Caco-2 (cell line): ENCODE results near the gene ITGAD. TPM values are rescaled to one million over a fixed set of nuclear protein-coding genes. Genes with fewer than 3 reads are reported as not detected.

Source experiments
- BruUV-seq: library from RNA; stranded (reverse); fragments of 400-500 nt; replicated peaks from 2 replicates; lab custom pipeline; 2021; lab: Mats Ljungman, UMichigan
- CTCF ChIA-PET: fragments of 300-600 bp; sonication (Branson Sonifier 250); formaldehyde crosslinking; loops from one replicate; lab custom pipeline; 2022; ENCODE audit warnings: antibody characterized with exemption; lab: Charles Lee
- POLR2A ChIA-PET: fragments of 300-600 bp; sonication (Branson Sonifier 250); formaldehyde crosslinking; loops from one replicate; lab custom pipeline; 2022; ENCODE audit warnings: antibody characterized with exemption; lab: Charles Lee
- DNase-seq, 2 experiments: peaks; one replicate each; pipeline versions ENCODE4 v3.0.0 to v3.0.0-alpha.2; 2020 to 2022
- H3K27me3 ChIP-seq: replicated peaks from 2 replicates; pipeline ENCODE4 v1.6.0; 2011; ENCODE audit warnings: low read length; ENCODE audit not compliant: control insufficient read depth, insufficient read depth
- H3K36me3 ChIP-seq: 2 replicates; pipeline ENCODE4 v1.5.1; 2011; ENCODE audit warnings: low read length; ENCODE audit not compliant: control insufficient read depth, insufficient read depth
- H3K4me1 ChIP-seq: fragments of 250-450 bp; sonication (Bioruptor Pico); 2 replicates; pipeline ENCODE4 v1.5.1; 2020; ENCODE audit warnings: mild to moderate bottlenecking
- H3K4me3 ChIP-seq: 2 replicates; pipeline ENCODE4 v1.5.1; 2011; ENCODE audit warnings: low read depth, mild to moderate bottlenecking, control low read depth, low read length
- H3K9me3 ChIP-seq: fragments of 250-450 bp; sonication (Bioruptor Pico); 2 replicates; pipeline ENCODE4 v1.5.1; 2020; ENCODE audit warnings: mild to moderate bottlenecking, moderate library complexity
- H3K27ac Mint-ChIP-seq: one replicate; pipeline ENCODE4 v1.8.0; 2022; ENCODE audit warnings: mixed read lengths; ENCODE audit not compliant: unreplicated experiment
- H3K27me3 Mint-ChIP-seq: one replicate; pipeline ENCODE4 v1.8.0; 2022; ENCODE audit warnings: mixed read lengths; ENCODE audit not compliant: insufficient read depth, unreplicated experiment
- H3K36me3 Mint-ChIP-seq: one replicate; pipeline ENCODE4 v1.8.0; 2022; ENCODE audit warnings: mild to moderate bottlenecking, mixed read lengths; ENCODE audit not compliant: insufficient read depth, unreplicated experiment
- H3K4me1 Mint-ChIP-seq: one replicate; pipeline ENCODE4 v1.8.0; 2022; ENCODE audit warnings: low read depth, mixed read lengths; ENCODE audit not compliant: unreplicated experiment
- H3K4me3 Mint-ChIP-seq: one replicate; pipeline ENCODE4 v1.8.0; 2022; ENCODE audit warnings: mild to moderate bottlenecking, moderate library complexity, mixed read lengths; ENCODE audit not compliant: unreplicated experiment
- H3K9me3 Mint-ChIP-seq: one replicate; pipeline ENCODE4 v1.8.0; 2022; ENCODE audit warnings: mixed read lengths; ENCODE audit not compliant: unreplicated experiment
- CTCF ChIP-seq, 2 experiments: fragments of 200-600 bp in 1 of 2; IDR thresholded peaks; 1 replicate in 1 of 2; 2 replicates in 1 of 2; pipeline versions ENCODE4 v1.5.1 to v1.8.0; 2011 to 2022; ENCODE audit warnings: antibody characterized with exemption in 1 of 2, control low read depth in 1 of 2, inconsistent platforms in 1 of 2, low read depth in 1 of 2, low read length in 1 of 2, mild to moderate bottlenecking in 1 of 2, moderate library complexity in 1 of 2; ENCODE audit not compliant: insufficient read depth in 1 of 2, severe bottlenecking in 1 of 2, unreplicated experiment in 1 of 2
- intact Hi-C: fragments of 100-400 bp; cut with micrococcal nuclease; formaldehyde crosslinking; loops from one replicate; pipeline ENCODE4 v1.10.0; 2022; ENCODE audit not compliant: unreplicated experiment
- total RNA-seq: library from RNA; stranded (reverse); gene quantifications from 2 replicates; pipeline ENCODE4 v1.2.3, GENCODE V29; 2022

The ITGAD gene
- total RNA-seq, 1 experiment from 2014 or later = not detected

- Mint-ChIP-seq H3K27me3 (peaks cover 6% of the 10 kb centered on the region), H3K27ac (no peak overlapping the region), H3K9me3 (no peaks in the 10 kb centered on the region), H3K4me1 (no peaks in the 10 kb centered on the region), H3K4me3 (no peak overlapping the region), H3K36me3 (peaks cover 4% of the 10 kb centered on the region)
- POLR2A ChIA-PET = no interaction called here
- intact Hi-C loops = no loop called here
- CTCF ChIA-PET = no interaction called here
- no peaks in the 10 kb centered on the region for H3K9me3 ChIP-seq
- H3K4me3 ChIP-seq = no peak overlapping the region
- H3K27me3 ChIP-seq = no peaks in the 10 kb centered on the region
- no peaks in the 10 kb centered on the region for H3K36me3 ChIP-seq
- no TSS peak for BruUV-seq
- no peak for DNase-seq
- TF ChIP-seq CTCF (IDR thresholded peaks at IDR 0.05; ENCODE audit: insufficient read depth in 1 of 2, low read depth in 1 of 2, low read length in 1 of 2, severe bottlenecking in 1 of 2, unreplicated experiment in 1 of 2) = no peak
- no peaks in the 10 kb centered on the region for H3K4me1 ChIP-seq
Observed at GRCh38 chr16:31351942-31352325, 41.2 kb upstream of the ITGAD start.

GRCh38 chr16:31352376-31353115 lies 40.6 kb upstream of the ITGAD start:
- H3K36me3 ChIP-seq = no peaks in the 10 kb centered on the region
- H3K27me3 Mint-ChIP-seq = peaks cover 6% of the 10 kb centered on the region
- ChIA-PET POLR2A (no interaction called here), CTCF (no interaction called here)
- H3K4me1 Mint-ChIP-seq = no peaks in the 10 kb centered on the region
- H3K4me3 ChIP-seq = no peak overlapping the region
- TF ChIP-seq CTCF (IDR thresholded peaks at IDR 0.05; ENCODE audit: insufficient read depth in 1 of 2, low read depth in 1 of 2, low read length in 1 of 2, severe bottlenecking in 1 of 2, unreplicated experiment in 1 of 2) = no peak
- H3K27ac Mint-ChIP-seq = no peak overlapping the region
- no peaks in the 10 kb centered on the region for H3K27me3 ChIP-seq
- no TSS peak for BruUV-seq
- no peak overlapping the region for H3K4me3 Mint-ChIP-seq
- no peak for DNase-seq
- H3K4me1 ChIP-seq = no peaks in the 10 kb centered on the region
- no peaks in the 10 kb centered on the region for H3K9me3 Mint-ChIP-seq
- H3K36me3 Mint-ChIP-seq = peaks cover 5% of the 10 kb centered on the region
- intact Hi-C loops = no loop called here
- H3K9me3 ChIP-seq = no peaks in the 10 kb centered on the region

GRCh38 chr16:31354394-31355291 lies 38.5 kb upstream of the ITGAD start, which contains the start of gene ITGAX:
ITGAX (plus strand) TSS chr16:31355176; CDS start chr16:31355255, 79 bp downstream.
- no TSS peak for BruUV-seq
- no peaks in the 10 kb centered on the region for H3K36me3 ChIP-seq
- H3K27me3 Mint-ChIP-seq = peaks cover 6% of the 10 kb centered on the region
- H3K27ac Mint-ChIP-seq = no peak within 1 kb of the TSS
- no peaks in the 10 kb centered on the region for H3K27me3 ChIP-seq
- H3K9me3 Mint-ChIP-seq = no peaks in the 10 kb centered on the region
- ChIA-PET CTCF (no interaction called here), POLR2A (no interaction called here)
- no peaks in the 10 kb centered on the region for H3K9me3 ChIP-seq
- no peak within 1 kb of the TSS for H3K4me3 ChIP-seq
- no peak for DNase-seq
- H3K36me3 Mint-ChIP-seq = peaks cover 5% of the 10 kb centered on the region
- H3K4me3 Mint-ChIP-seq = no peak within 1 kb of the TSS
- H3K4me1 Mint-ChIP-seq = no peaks in the 10 kb centered on the region
- no peak for TF ChIP-seq CTCF (IDR thresholded peaks at IDR 0.05; ENCODE audit: insufficient read depth in 1 of 2, low read depth in 1 of 2, low read length in 1 of 2, severe bottlenecking in 1 of 2, unreplicated experiment in 1 of 2)
- intact Hi-C loops = no loop called here
- H3K4me1 ChIP-seq = no peaks in the 10 kb centered on the region
